ENCODE measurements around the gene NFIA. TPM values are rescaled to one million over a fixed set of nuclear protein-coding genes. Genes with fewer than 3 reads are reported as not detected.

NFIA gene
- total and polyA plus RNA-seq, 9 of the 15 experiments (the other 6 are each of a cell fraction or from before 2014, with no cell fraction given): 5.3 to 24.9 (median 9.8) TPM

- intact Hi-C loops (cut with micrococcal nuclease): no loop called here
- no TSS peak for BruUV-seq (replicated peaks)
- no peaks in the 10 kb centered on the region for H3K9me3 ChIP-seq (replicated peaks; ENCODE audit: control insufficient read depth, insufficient read depth, low read depth, low read length)
- H3K9me1 ChIP-seq (ENCODE audit: control insufficient read depth, insufficient read depth, low read length): no peaks in the 10 kb centered on the region
- peaks cover 9 to 77% of the 10 kb centered on the region in 2 experiments for H3K4me1 ChIP-seq (replicated peaks in 1 of 2; ENCODE audit: control insufficient read depth in 2 of 2, insufficient read depth in 2 of 2, low read length in 2 of 2)
- peaks cover 17% of the 10 kb centered on the region for H3K36me3 ChIP-seq (ENCODE audit: control insufficient read depth, insufficient read depth, low read length)
- TF ChIP-seq POLR2AphosphoS2 (IDR thresholded peaks at IDR 0.05; ENCODE audit: low read length): no peak
- no peak for TF ChIP-seq FOXK1 (CRISPR knock-in tag; IDR thresholded peaks at IDR 0.05; ENCODE audit: borderline replicate concordance)
- no peak for TF ChIP-seq JUNB (CRISPR knock-in tag; conservative IDR thresholded peaks at IDR 0.05)
- TF ChIP-seq DACH1 (IDR thresholded peaks at IDR 0.05; ENCODE audit: partially characterized antibody): no peak
- TF ChIP-seq DMBX1 (CRISPR knock-in tag; IDR thresholded peaks at IDR 0.05; ENCODE audit: borderline replicate concordance): no peak
- TF ChIP-seq HNRNPLL (IDR thresholded peaks at IDR 0.05; ENCODE audit: low read depth, low read length, poor library complexity, severe bottlenecking): no peak
- no peak for TF ChIP-seq ZNF77 (CRISPR knock-in tag; IDR thresholded peaks at IDR 0.05)
- TF ChIP-seq KAT2B (IDR thresholded peaks at IDR 0.05; ENCODE audit: low read depth, low read length): no peak
- no peak for TF ChIP-seq GMEB1 (CRISPR knock-in tag; IDR thresholded peaks at IDR 0.05)
- no peak for TF ChIP-seq EZH2 (IDR thresholded peaks at IDR 0.05; ENCODE audit: borderline replicate concordance, low read depth, low read length)
- no peak for TF ChIP-seq POLR3G (IDR thresholded peaks at IDR 0.05; ENCODE audit: extremely low read depth, insufficient read length, insufficient replicate concordance)
- TF ChIP-seq XRCC3 (IDR thresholded peaks at IDR 0.05): no peak
- TF ChIP-seq SMAD4 (CRISPR knock-in tag; conservative IDR thresholded peaks at IDR 0.05): no peak
- no peak for TF ChIP-seq CBX5 (IDR thresholded peaks at IDR 0.05; ENCODE audit: borderline replicate concordance, low read depth)
- TF ChIP-seq NCOA2 (IDR thresholded peaks at IDR 0.05; ENCODE audit: partially characterized antibody in 2 of 2): no peak
- ATAC-seq (no peak), FAIRE-seq (no peak), DNase-seq (ENCODE audit: extremely low read depth in 1 of 4, low spot score in 3 of 4) (no peak)
- no peak overlapping the region for H3K4me3 ChIP-seq
- no peak overlapping the region for H3K9ac ChIP-seq (ENCODE audit: insufficient read depth in 1 of 2, low read depth in 2 of 2, low read length in 2 of 2)
- H4K20me1 ChIP-seq (replicated peaks; ENCODE audit: control insufficient read depth, insufficient read depth, low read length): no peaks in the 10 kb centered on the region
- H3K27ac ChIP-seq (ENCODE audit: extremely low read depth, low read depth, low read length): peak overlapping the region; percentile 41; the same call in 2 of the 3 replicates
- in situ Hi-C loops (cut with MboI): no loop called here
- 57% methylated on average over 6 of the region's 6 CpGs for WGBS (ENCODE audit: insufficient coverage, low coverage, missing lambda C conversion rate)
- no peaks in the 10 kb centered on the region for H3K27me3 ChIP-seq (ENCODE audit: control insufficient read depth in 2 of 2, insufficient read depth in 2 of 2, low read length in 2 of 2)
- POLR2A ChIA-PET: interaction anchor here (0.6 to 1.9 kb wide), 5 partner anchors 9 to 15 kb away, joined by 3 to 10 read pairs (median 4); no protein-coding TSS in a partner anchor
- CTCF ChIA-PET (ENCODE audit: low intra/inter-chr PET ratio): no interaction called here
- H2AFZ ChIP-seq (ENCODE audit: low read depth, low read length): no peak overlapping the region
- H3K79me2 ChIP-seq (ENCODE audit: control insufficient read depth, insufficient read depth, low read length): peaks cover 92% of the 10 kb centered on the region
- H3K4me2 ChIP-seq (ENCODE audit: insufficient read depth, low read length): no peak overlapping the region
Measured at GRCh38 chr1:61173118-61173517, 90.8 kb downstream of the NFIA start.
